NCI-H345 treated with DMSO at 0.1 percent for 48 hours (cell line): ENCODE data around the gene MAB21L4.

Experiments used
- DNase-seq: peaks from one replicate; lab custom pipeline; 2025; ENCODE audit not compliant: unreplicated experiment; lab: John Stamatoyannopoulos, UW

Gene MAB21L4

DNA sequence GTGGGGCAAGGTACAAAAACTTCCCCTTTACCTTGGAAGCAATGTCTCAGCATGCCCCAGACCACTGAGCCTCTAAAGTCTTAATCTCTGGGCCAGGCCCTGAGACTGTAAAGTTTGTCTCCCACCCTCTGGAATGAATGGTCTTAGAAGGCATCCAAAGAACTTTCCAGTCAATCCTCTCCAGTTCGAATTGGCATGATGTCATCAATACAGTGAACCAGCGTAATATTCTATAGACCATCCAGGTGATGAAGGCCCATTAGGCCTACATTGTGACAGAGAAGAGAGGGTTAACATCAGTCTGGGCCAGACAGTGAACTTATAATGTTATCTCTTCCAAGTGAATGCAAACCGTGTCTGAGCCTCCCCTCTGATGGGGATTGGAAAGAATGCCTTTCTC is 11.2 kb downstream of the MAB21L4 start:
- no peak for DNase-seq

DNA sequence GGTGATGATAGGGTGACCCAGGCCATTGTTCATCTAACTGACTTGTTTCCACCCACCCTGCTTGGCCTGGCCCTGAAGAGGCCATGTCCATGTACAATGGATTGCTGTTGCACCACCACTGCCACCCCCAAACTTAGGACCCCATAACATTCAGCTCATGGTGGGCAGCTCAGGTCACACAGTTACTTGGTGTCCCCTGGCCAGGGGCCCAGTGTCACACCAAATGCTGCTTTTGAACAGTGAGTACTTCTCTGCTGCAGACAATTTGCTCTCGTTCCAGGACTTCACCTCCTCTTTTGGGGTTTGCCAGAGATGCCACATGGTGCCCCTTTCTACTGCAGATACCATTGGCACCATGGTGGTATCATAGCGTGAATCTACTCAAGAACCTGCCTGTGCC is 11.7 kb downstream of the MAB21L4 start:
- DNase-seq, result no peak

DNA sequence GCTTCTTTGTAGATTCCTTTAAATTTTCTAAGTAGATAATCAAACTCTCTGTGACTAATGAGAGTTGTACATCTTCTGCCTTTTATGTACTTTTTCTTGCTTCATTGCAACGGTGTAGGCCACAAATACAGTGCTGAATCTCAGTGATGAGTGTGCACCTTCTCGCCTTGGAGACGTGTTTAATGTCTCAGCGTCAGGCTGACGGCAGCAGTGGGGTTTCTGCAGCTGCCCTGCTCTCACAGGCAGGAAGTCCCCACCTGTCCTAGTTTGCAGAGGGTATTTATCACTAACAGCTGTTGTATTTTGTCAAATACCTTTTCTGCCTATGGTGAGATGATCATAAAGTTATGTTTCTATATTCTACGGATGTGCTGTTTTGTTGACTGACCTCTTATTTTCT is 14.0 kb downstream of the MAB21L4 start:
- DNase-seq, result peak; percentile 35

GRCh38 chr2:240879105-240879504 is 16.9 kb downstream of the MAB21L4 start:
- DNase-seq, result no peak

- no peak for DNase-seq
Observed at GRCh38 chr2:240878341-240878936, 17.5 kb downstream of the MAB21L4 start.

DNA sequence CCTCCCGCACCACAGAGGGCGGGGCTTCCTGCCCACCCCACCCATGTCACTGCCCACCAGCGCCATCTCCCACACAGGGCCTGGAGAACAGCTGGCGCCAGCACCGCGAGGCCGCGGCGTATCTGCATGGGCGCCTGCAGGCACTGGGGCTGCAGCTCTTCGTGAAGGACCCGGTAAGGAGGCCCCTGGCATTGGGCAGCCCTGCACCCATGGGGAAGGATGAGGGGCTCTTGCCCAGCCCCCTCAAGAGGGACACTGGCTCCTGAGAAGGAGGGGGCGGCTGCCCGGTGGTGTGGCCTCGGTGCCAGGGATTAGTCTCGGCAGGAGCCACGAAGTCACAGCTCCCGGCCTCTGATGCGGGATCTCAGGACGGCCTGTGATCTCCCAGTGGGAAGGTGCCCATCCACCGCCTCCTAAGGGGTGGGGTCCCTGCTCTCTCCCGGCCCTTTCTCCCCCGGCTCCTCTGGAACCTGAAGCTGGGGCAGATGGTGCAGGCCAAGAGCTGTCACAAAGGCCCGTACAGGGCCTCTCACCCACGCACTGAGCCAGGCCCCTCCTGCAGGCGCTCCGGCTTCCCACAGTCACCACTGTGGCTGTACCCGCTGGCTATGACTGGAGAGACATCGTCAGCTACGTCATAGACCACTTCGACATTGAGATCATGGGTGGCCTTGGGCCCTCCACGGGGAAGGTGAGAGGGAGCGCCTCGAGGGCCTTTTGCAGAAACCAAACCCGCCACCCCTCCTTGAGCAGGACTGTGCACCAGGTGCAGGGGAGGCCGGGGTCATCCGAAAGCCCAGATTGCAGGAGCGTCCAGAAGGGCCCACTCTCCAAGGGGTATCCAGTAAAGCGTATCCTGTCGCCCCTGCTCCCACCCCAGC is 18.3 kb downstream of the MAB21L4 start:
- DNase-seq, result no peak

DNA sequence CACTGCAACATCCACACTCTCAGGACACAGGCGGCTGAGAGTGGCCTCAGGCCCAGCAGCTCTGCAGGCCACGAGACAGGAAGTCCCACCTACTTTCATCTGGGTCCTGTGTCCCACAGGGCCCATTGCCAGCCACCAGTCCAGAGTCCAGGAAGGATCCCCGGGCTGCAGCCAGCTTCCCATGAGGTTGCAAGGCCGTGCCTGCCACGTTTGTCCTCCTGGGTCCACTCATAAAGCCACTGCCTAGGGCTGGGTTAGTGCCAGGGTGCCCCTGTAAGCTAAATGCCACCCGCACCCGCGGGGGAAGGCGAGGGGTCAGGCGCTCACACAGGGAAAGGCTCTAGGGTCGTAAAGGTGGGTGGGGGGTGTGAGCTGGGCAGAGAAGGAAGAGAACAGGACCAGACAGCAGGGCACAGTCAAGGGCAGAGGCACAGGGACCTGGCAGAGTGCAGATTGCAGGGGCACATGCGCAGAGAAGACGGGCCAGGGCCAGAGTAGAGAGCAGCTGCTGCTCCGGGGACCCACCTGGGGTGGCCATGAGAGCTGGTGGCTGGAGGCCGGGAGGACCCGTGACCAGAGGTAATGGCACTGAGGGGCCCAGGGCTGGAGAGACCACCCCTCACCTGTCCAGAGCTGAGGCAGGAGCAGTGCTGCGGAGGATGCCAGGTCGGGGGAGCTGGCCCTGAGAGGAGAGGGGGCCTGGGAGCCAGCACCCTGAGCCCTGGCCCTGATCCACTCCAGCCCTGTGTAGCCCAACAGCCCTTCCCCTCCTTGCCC is 19.3 kb downstream of the MAB21L4 start:
- DNase-seq, result no peak

DNA sequence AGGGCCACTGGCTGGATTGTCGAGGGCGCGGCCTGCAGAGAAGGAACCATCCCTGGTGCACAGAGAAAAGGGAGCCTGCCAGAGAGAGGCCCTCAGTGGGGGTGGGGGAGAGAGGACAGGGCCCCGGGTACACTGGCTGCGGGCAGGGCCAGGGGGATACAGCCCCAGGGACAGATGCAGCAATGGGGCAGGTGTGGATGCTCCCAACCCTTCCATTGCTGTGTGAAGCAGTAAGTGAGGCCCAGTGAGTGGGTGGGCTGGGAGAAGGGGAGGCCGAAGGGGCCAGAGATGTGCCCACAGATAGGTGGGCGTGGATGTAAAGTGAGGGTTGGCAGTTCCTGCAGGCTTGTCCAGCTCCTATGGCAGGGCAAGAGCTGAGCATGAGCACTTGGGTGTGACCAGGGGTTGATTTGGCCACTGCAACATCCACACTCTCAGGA is 19.9 kb downstream of the MAB21L4 start:
- DNase-seq, result no peak

GRCh38 chr2:240875228-240876034 is 20.5 kb downstream of the MAB21L4 start:
- no peak for DNase-seq

DNA sequence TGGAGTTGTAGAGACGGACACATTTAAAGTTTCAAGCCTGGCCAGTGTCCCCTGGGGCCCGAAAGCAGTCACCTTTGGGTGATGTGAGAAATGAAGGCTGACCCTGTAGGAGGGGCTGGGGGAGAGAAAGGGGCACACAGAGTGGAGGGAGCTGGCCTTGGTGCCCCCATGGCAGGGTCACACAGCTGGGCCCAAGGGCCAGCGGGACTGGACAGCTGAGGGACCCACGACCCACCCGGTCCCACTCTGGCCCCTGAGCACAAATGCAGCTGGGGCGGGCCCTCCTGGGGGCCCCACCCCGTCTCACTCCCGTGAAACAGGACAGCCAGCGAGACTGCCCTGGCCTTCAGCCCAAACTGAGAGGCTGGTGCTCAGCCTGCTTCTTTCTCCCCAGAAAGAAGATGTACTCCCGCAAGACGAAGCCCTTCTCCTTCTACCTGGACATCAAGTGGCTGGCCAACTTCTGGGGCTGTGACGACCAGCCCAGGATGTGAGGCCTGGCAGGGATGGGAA is 21.2 kb downstream of the MAB21L4 start:
- DNase-seq, result no peak

- no peak for DNase-seq
Observed at GRCh38 chr2:240873805-240874714, 21.9 kb downstream of the MAB21L4 start.

- no peak for DNase-seq
Observed at GRCh38 chr2:240873098-240873788, 22.7 kb downstream of the MAB21L4 start.

DNA sequence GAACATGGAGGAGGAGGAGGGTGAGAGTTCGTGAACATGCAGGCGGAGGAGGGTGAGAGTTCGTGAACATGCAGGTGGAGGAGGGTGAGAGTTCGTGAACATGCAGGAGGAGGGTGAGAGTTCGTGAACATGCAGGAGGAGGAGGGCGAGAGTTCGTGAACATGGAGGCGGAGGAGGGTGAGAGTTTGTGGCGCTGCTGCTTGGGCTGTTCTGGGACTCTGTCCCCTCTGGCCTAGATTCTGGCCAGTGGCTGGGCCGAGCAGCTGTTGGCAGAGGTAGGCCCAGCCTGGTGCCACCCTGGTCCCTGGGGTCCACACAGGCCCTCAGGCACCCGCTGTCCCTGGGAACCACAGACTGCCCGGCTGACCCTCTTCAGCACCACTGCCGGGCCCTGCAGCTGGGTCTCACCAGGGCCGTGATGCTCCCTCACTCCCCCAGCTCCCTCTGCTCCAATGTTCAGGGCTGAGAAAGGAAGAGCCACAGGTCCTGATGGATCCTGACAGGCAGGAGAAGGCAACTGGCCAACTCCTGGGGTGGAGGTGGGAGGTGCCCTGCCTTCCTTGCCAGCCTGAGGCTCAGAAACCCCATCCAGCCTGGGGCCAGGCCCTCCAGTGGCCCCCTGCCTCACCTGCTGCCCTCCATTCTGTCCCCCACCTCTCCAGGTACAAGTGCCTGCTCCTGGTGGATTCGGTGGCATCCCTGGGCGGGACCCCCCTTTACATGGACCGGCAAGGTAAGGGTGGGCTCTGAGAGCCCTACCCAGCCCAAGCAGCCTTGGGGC is 23.4 kb downstream of the MAB21L4 start:
- DNase-seq, result no peak

GRCh38 chr2:240871071-240871958 is 24.6 kb downstream of the MAB21L4 start:
- DNase-seq, result no peak

- DNase-seq, result no peak
Observed at GRCh38 chr2:240869956-240870875, 25.7 kb downstream of the MAB21L4 start.
